Measurements from ENCODE around the gene DPPA5. TPM values are rescaled to one million over a fixed set of nuclear protein-coding genes. Genes with fewer than 3 reads are reported as not detected.

The DPPA5 gene
- not detected in 2 replicates for total RNA-seq

GRCh38 chr6:73353636-73354593, at the start of gene DPPA5:
Gene DPPA5, minus strand, starts transcription at chr6:73354276. Its CDS starts 51 bp downstream, at chr6:73354225.

GRCh38 chr6:73394577-73395354, 40.7 kb upstream of the DPPA5 start, which contains the start of gene DDX43:
Gene DDX43, plus strand, starts transcription at chr6:73394828. Its CDS starts 78 bp downstream, at chr6:73394906.

GRCh38 chr6:73369563-73369962, 15.5 kb upstream of the DPPA5 start, which contains the start of gene OOEP:
Gene OOEP, minus strand, starts transcription at chr6:73369897. Its CDS starts 105 bp downstream, at chr6:73369792.

GRCh38 chr6:73362358-73362757, 8.3 kb upstream of the DPPA5 start, which contains the start of gene KHDC3L:
Gene KHDC3L, plus strand, starts transcription at chr6:73362658. Its CDS starts 72 bp downstream, at chr6:73362730.

Other genes with a start within 250 kb of the DPPA5 start
- gene KHDC1L, start 128.8 kb downstream of the DPPA5 start, total RNA-seq, result not detected in 2 replicates
- gene KHDC1, start 91.1 kb downstream of the DPPA5 start, total RNA-seq, result 0.72 and 0.85 TPM in 2 replicates
- gene KHDC3L, start 8.4 kb upstream of the DPPA5 start, total RNA-seq, result not detected in 2 replicates
- not detected in 2 replicates for gene OOEP, start 15.6 kb upstream of the DPPA5 start, total RNA-seq
- gene DDX43, start 40.6 kb upstream of the DPPA5 start, total RNA-seq, result 0.75 and 1.1 TPM in 2 replicates
- gene CGAS, start 98.0 kb upstream of the DPPA5 start, total RNA-seq, result 4.6 and 5.7 TPM in 2 replicates
- 19.2 and 27.9 TPM in 2 replicates for gene MTO1, start 107.5 kb upstream of the DPPA5 start, total RNA-seq
- 23,074 and 25,321 TPM in 2 replicates for gene EEF1A1, start 166.8 kb upstream of the DPPA5 start, total RNA-seq

Measured in endothelial cell of coronary artery (primary cell).